GM19239 (cell line): ENCODE measurements around the gene CPLX4.

Source experiments
- DNase-seq: peaks from one replicate; pipeline ENCODE4 v3.0.0; 2011; ENCODE audit warnings: low spot score; ENCODE audit not compliant: insufficient read length
- FAIRE-seq: peaks from 2 replicates; lab custom pipeline; 2011; peaks lifted over from hg19 to GRCh38; lab: Jason Lieb, UNC

Gene CPLX4

DNA sequence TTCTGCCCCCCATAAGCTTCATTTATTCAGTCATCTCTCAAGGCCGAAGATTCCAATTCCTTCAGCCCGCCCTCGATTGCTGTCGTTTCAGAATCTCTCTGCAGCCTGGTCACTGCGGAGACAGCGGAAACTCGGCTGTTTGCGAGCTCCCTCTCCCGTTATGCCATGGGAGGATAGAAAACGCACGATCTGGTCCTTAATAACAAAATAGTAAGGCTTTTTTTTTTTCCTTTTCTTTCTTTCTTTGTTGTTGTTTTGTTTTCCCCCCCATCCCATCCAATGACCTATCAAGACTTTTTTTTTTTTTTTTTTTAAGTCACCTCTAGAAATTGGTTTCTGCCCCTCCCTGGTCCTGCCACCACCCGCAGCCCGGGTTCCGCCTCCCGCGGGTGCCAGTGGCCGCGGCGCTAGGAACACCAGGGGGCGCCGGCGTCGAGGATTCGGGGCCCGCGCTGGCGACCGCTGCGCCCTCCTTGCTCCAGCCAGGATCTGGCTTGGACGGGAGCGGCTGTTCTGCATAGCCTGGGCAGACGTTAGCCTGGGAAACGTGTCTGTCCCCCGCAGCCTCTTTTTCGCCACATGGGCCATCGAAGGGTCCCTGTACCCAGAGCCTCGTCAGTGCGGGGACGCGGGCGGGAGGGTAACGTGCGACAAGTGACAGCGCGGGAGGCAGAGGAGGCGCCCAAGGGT, 10.1 kb downstream of the CPLX4 start:
- no peak for FAIRE-seq
- DNase-seq: peak; percentile 66

DNA sequence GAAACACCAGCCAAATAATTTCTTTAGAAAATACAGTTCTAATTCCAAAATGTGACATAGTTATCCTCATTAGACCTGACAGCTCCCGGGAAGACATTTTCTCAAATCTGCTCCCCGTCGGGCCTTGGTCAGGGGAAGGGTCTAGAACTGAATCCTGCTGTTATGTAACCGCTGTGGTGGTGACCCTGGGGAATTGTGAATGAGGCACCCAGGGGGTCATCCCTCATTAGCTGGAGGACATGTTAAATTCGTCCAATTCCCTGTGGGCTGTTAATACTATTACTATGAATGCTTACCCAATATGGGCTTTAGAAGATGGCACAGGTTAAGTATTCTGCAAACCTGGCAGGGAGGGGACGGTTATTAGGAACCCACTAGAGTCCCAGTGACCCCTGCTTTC, 11.8 kb downstream of the CPLX4 start:
- FAIRE-seq (no peak), DNase-seq (no peak)

DNA sequence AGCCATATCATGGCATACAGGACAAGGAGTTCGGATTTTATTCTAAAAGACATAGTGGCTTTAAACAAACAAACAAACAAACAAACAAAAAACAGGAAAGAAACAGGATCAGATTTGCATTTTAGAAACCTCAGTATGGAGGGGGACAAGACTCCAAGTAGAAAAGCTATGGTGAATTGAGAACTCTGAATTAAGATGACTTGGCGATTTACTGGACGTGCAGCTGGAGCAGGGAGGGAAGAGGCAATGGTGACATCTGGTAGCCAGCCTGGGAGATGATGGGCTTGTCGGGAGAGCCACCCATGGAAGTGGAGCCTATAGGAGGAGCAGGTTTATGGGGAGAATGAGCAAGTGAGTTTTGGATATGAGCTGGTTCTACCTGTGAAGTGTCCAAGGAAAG, 13.2 kb downstream of the CPLX4 start:
- no peak for DNase-seq
- no peak for FAIRE-seq

DNA sequence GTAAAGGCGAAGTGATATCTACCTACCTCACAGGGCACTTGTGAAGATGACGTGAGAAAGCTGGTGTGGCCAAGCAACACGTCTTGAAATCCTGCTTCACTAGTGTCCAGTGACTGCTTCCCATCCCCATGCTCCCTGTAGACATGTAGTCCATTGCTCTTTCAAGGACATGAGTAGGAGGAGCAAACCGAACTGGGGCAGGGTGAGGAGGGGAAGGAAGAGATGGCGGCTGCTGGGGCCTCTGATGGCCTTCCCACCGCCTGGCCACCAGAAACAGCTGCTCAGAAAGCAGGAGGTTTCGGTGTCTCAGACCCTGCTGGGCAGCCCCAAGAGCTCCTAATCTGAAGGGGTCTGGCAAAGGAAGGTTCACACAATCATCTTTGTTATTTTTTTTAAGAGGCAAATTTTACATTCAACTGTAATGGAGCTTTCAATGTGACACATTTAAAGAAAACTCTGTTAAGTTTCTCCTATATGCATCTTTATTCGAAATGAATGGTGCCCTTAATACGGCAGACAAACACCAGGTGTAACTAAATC, 14.7 kb downstream of the CPLX4 start:
- DNase-seq (no peak), FAIRE-seq (no peak)

DNA sequence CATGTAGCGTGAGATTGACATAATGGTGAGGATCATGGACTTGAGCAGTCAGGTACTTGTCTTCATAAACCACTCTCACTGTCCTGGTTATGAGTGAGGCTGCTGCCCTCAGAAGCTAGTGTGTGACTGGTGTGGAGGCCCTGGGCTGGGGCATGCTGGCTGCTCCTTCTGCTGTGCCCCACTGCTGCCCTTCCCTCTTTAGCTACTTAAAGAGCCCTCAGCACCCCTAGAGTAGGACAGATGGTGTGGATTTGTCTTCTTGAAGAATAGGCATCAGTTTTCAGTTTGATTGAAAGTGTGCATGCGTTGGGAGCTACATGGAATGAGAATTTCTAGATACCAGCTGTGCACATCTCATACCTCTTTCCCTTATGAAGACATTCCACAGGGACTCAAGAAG, 15.4 kb downstream of the CPLX4 start:
- no peak for DNase-seq
- no peak for FAIRE-seq

DNA sequence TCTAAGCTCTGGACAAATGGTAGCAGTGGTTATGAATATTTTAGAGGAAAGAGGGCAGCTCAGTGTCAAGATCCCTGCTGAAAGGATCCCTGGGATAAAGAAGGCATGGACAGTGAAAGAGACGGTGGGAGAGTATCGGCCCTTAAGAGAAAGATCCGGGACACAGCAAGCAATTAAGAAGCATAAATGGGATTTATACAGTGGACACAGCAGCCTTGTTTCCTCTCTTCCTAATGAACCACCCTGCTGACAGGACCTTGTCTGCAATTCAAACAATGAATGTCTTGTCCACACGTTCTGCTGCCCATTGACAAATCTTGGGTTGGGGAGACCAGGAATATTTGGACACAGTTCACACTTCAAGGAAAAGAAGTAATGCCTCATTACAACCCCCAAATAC, 16.5 kb downstream of the CPLX4 start:
- DNase-seq (no peak), FAIRE-seq (no peak)

DNA sequence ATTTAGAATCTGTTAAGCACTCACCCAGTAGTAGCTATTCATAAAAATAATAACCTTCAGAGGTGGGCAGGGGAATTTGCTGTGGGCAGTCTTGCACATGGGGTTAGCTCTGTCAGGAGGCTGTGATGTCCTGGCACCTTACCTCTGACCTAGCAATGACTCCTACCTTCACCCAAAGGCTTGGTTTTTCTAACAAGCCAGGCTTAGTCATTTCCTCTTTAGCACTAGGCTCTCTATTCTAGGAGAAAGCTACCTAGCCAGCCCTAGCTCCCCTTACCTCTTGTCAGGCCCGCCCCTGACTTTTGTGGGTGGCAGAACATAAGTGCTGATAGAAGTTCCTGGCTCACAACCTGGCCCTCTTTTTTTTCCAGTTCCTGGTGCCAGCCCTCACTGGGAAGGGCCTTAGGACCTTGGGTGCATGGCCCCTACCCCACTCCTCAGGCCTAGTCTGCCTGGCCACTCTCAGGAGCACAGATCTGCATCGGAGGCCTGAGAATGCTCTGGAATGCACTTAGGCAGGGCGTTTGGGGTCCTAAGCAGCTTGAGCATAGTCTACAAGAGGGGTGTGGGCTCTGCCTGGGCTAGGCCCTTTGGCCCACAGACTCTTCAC, 17.7 kb downstream of the CPLX4 start:
- DNase-seq (no peak), FAIRE-seq (no peak)

DNA sequence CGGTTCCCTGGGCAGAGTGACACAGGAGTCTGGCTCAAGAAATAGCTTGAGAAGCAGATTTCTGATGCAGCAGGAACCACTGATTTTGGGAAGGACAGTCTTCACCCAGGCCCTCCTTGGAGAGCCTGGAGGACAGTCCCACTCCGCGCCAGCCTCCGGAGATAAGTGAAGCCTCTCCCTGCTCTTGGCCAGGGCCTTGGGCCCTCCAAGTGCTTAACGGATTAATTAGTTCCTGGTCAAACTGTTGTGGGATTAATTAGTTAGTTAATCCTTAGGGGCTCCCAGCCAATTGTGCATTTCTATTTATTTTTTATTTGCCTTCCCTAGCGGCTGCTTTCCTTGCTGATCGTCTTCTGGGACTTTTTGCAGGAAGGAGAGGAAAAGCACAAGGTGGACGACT, 19.6 kb downstream of the CPLX4 start:
- no peak for FAIRE-seq

DNA sequence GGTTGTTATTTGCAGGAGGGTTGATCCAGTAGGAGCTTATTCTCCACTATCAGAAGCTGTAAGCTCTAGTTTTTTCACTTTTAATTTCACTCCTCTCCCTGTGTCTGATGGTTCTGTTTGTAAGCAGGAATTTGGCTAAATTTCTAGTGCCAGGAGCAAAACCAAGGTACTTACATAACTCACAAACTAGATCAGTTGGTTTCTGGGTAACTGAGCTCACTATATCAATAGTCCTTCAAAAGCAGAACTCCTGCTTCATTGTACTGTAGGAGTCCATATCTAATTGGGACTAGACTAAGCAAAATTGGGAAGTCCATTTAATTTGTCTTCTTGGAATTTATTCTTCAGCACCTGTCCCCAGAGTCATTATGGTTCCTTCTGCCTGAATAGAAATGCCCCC, 25.1 kb downstream of the CPLX4 start:
- FAIRE-seq: no peak

More for the DNA sequence above, 19.6 kb downstream of the CPLX4 start:
- no peak for DNase-seq

DNA sequence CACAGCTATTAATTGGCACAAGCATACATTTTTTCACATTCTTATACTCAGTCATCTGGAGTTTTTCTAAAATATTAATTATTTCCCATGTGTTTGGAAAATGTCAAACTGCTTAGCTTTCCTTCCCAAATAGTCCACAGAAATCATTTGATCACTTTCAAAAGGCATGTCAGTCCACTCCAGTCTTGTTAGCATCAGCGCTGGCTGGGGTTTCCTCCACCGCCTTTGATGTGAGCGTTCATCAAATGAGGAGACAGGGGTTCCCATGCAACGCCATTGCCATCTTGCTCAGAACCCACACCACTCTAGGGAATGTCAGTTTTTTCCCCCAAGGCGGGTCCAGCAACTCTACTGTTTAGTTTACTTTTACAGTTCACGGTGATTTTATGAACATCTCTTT, 32.1 kb downstream of the CPLX4 start:
- FAIRE-seq: no peak
- no peak for DNase-seq

More for the DNA sequence above, 25.1 kb downstream of the CPLX4 start:
- no peak for DNase-seq

DNA sequence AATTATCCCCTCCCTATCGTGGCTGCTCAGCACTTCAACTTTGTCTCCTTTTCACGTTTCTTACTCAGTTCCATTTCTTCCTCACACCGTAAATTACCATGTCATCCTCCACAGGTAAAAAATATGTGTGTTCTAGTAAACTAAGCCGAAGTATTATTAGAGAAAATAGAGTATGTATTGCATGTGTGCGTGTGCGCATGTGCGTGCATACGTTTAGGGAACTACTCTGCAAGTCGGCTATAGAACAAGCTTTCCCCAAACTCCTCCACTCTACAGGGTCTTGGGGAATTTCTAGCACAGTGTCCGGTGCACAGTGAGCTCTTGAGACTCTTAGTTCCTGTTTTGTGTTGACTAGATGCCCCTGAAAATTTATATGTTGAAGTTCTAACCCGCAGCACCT, 36.1 kb downstream of the CPLX4 start:
- no peak for DNase-seq
- no peak for FAIRE-seq

DNA sequence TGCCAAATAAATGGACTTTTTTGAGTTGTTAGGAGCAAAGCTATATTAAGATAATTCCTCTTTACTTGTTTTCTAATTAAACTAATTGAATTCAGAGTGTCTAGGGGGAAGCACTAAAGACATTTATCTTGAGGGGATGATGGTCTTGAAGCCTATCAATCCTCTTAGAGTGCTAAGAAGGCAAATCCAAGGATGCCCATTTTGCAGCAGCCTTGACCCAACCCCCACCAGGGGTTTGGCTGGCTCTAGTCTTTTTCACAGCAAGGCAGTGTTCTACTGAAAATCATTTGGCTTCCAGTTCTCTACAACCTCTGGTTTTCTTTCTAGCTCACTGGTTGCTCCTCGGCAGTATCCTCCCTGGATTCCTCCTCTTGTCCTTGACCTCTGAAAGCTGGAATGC, 38.7 kb downstream of the CPLX4 start:
- FAIRE-seq (no peak), DNase-seq (no peak)

DNA sequence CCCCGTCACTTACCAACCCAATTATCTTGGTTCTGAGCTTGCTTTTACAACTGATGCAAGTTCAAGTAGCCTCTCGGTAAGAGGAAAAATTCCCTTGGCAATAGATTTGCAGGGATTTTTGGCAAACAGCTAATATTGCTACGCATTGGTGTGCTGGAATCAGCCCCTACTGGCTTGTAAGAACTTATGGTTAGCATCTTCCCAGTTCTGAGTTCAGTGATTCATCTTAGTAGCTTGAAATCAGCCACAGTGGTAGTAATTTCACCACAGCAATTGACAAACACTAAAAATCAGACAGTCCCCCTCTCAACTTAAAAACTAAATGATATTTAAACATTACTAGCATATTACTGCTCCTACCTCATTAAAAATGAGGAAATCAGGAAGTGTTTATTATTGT, 39.3 kb downstream of the CPLX4 start:
- DNase-seq (no peak), FAIRE-seq (no peak)

DNA sequence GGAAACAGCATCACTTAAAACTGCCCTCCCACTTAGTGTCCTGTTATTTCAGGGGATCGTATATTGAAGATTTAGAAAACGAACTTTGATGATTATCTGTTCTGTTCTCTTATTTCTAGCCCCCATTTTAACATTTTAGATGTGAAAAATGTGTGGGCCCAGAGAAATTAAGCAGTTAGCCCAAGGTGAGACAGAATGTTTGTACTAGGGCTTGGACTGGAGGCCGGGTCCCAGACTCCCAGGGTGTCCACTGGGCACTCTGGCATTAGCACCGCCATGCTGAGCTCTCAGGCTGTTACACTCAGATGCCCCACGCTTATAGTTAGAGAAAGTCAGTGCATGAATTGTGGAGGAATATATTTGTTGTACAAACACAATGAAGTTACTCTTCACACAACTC, 39.7 kb downstream of the CPLX4 start:
- no peak for FAIRE-seq

DNA sequence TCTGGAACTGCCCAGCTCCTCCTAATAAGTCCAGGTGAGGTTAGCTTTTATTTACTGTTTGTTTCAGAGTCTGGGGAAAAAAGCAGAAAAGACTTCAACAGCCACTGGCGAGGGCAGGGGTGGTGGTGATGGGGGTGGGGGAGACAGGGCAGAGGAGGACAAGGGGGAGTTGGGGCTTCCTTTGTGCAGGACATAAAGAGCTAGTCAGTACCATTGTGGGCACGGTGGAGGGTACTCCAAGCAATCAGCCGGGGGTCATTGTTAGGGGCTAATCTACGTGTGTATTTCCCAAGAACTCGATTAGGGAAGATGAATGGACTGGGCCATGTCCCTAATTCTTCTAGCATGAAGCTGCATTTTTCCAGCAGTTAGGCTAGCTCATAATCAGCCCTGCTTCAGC, 42.4 kb downstream of the CPLX4 start:
- no peak for DNase-seq
- FAIRE-seq: no peak

More for the DNA sequence above, 39.7 kb downstream of the CPLX4 start:
- DNase-seq: no peak

DNA sequence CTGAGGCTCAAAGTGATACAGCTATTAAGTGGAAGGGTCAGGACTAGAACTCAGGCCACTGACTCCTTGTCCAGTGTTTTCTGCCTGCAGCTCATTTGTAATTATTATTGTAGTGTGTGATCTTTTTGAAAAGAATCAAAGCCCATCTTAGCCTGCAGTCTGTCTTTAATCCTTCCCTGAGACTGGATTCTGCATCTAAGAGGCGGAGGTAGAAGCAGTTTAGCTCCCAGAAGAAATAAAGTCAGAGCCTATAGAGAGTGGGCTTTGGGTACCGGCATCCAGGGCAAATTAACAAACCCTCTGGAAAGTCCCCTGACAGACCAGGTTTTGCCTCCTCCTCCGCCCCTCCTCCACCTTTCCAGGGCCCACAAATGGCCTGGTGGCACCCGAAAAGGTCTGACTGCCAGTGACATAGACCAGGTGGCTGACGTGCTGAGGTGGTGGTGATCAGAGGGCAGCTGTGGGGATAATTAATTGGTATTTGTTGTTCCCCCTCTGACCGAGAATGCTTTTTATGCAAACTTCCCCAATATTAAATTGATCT, 43.0 kb downstream of the CPLX4 start:
- no peak for DNase-seq

DNA sequence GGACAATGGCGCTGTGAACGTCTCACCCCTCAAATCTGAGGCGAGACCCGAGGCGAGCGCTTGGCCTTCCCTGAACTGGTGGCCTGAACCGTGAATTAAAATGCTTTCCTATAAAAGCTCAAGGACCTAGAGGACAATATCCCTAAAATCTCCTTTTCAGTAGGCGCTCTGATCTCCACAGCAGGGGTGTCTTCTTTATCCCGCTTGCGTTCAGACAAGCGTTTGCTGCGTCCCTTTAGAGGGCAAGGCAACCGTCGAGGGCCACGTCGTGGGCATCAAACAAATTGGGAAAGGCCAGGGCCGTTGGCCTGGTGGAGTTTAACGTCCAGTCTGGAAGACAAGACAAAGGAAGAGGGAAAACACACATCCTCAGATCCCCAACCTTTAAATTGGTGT, 43.9 kb downstream of the CPLX4 start:
- DNase-seq: no peak
- FAIRE-seq: no peak

More for the DNA sequence above, 43.0 kb downstream of the CPLX4 start:
- FAIRE-seq: no peak

DNA sequence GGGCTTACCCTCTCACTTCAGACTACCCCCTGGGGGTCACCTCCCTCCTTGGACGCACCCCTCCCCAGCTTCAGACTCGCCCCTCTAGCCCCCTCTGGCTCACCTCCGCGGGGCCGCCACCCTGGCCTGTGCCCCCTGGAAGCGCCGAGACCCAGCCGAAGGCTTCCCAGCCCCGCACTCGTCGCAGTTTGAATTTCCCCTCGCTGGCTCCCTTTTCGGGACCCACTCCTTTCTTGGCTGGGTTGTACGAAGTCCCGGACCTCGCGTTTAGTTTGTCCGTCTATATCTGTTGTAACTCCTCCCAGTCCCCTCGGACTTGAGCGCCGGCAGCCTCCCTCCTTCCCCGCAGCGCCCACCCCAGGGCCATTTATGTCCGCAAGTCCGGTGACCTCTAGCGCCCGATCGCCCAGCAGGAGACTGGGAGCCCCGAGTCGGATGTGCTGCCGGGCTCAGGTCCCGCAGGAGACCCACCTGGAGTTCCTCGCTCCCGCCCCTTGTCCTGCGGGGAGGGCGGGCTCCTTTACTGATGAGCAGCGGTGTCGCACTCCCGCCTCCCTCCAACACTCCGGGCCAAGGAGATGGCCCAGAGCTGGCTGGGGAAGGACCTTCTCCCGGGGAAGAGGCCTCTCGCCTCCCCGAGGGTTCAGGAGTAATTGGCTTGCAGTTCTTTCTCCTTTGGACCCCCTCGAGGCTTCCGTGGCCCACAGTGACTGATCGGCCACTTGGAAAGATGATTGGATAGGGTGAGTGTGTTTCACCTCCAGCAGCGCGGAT, 44.5 kb downstream of the CPLX4 start:
- no peak for DNase-seq
- FAIRE-seq: no peak

DNA sequence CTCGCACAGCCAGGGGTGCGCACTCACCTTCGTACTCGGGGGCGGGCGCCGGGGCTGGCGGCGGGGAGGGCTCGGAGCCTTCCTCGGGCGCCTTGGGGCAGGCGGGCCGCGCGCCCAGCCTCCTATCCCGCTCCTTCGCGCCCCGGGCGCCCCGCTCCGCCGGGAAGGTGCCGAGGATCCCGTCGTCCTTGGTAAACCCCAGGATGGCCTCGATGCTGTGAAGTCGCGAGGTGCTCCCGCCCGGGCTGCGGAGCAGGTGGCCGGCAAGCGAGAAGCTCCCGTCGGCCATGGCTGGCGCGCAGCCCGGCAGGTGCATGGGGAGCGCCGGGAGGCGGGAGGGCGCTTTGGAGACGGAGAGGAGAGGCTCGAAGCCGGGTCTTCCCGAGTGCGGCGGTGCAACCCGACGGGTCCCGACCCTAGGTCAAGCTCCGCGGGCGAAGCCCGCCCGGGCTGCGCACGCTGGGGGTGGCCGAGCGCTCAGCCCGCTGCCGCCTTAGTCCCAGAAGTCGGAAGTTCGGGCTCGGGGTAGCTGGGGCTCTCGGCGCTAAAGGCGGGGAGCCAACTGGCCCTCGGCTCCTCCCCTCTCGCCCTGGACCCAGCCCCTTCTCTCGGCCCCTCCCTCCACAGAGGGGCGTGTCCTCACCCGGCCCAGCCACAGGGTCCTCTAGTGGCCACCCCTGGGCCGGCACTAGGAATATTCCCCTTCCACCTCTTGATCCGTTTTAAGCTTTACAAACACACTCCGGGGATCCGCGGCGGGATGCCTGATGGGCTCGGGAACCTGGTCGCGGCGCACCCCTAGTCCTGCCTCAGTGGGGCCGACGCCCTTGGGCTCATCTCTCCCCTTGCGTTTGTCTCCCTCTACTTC, 45.3 kb downstream of the CPLX4 start, which contains the start of gene RAX:
TSS of gene RAX (minus strand) at position 564 of the 868 bp plus-strand sequence. CDS start at position 316, 248 bp downstream.
- FAIRE-seq: no peak
- DNase-seq: no peak
